AG09309 (cell line): ENCODE measurements around the gene ERGIC3.
"Not testable (repeated sequence)": the region's sequence is repeated elsewhere in the genome, so short reads cannot be mapped to it uniquely, and the experiment has no call there.

Source experiments
- DNase-seq: peaks from one replicate; pipeline ENCODE4 v3.0.0-alpha.2; 2010; ENCODE audit warnings: low read depth
- H3K4me3 ChIP-seq: 2 replicates; pipeline ENCODE4 v1.5.1; 2011; ENCODE audit warnings: mild to moderate bottlenecking, low read depth, low read length, moderate library complexity; ENCODE audit not compliant: control insufficient read depth
- TF ChIP-seq, protein P1 (sequence below): IDR thresholded peaks from 2 replicates; pipeline ENCODE4 v1.5.1; 2011; ENCODE audit warnings: mild to moderate bottlenecking, low read depth, low read length, inconsistent platforms; ENCODE audit not compliant: insufficient read depth, control insufficient read depth; ENCODE audit errors: missing control alignments

ERGIC3 gene

DNA sequence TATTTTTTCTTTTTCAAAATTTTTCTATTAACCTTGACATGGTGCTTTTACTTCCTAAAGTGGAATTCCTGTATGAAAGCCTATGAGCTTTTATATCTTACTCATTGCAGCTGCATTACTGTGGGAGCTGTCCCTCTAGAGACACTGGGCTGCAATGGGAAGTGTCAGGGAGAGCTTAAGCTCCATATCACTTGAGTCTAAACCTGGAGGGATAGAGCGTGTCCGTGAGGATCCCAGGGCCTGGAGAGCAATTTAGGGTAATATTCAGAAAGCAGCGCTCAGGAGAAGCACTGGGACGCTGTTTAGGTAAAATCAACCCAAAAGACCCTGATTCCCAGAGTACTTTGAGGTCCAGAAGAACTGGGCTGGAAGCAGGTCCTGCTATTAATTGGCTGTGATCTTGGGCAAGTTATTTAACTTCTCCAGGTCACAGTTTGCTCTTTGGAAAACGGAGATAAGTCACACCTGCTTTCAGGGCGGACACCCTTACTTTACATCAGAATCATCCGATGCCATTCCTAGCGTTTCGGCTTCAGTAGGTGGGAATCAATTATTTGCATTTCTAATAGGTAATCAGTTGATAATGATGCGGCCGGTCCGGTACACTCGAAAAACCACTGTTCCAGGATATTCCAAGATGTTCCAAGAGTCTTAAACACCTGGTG, 628 bp upstream of the ERGIC3 start:
- DNase-seq: no peak
- H3K4me3 ChIP-seq: peak overlapping the region; percentile 72
- TF ChIP-seq, protein P1, sequence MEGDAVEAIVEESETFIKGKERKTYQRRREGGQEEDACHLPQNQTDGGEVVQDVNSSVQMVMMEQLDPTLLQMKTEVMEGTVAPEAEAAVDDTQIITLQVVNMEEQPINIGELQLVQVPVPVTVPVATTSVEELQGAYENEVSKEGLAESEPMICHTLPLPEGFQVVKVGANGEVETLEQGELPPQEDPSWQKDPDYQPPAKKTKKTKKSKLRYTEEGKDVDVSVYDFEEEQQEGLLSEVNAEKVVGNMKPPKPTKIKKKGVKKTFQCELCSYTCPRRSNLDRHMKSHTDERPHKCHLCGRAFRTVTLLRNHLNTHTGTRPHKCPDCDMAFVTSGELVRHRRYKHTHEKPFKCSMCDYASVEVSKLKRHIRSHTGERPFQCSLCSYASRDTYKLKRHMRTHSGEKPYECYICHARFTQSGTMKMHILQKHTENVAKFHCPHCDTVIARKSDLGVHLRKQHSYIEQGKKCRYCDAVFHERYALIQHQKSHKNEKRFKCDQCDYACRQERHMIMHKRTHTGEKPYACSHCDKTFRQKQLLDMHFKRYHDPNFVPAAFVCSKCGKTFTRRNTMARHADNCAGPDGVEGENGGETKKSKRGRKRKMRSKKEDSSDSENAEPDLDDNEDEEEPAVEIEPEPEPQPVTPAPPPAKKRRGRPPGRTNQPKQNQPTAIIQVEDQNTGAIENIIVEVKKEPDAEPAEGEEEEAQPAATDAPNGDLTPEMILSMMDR: no peak

DNA sequence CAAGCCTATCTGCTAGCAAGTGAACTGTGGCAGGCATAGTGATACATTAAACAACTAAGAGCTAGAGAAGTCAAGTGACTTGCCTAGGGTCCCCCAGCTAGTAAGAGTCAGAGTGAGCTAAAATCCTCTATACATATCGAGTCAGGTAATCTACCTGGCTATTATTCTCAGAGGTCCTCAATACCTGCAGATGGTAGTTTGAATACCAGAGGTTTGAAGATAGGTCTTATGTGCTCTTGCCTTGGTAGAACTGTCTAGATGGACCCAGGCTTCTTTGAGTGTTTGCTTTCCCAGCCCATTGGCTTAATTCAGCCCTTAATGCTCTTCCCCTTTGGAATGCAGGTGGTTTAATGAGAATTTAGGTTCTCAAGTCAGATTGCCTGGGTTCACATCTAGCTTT, 1.1 kb downstream of the ERGIC3 start:
- DNase-seq: no peak
- no peak overlapping the region for H3K4me3 ChIP-seq
- TF ChIP-seq, protein P1: no peak

DNA sequence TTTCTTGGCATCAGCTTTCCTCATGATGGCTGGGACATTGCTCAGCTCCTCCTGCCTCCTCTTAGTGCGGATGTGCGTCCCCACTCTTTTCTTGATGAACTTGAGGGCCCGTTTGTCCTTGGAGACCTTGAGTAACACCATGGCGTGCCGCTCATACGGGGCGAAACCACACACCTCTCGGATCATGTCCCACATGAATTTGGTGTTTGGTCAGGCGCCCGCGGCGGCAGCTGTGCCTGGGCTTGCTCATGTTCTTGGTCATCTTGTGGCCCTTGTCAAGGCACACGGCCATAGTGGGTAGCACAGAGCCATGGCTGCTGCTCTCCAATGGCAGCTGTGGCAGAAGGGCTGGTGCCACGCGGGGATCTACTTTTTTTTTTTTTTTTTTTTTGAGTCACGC, 2.6 kb downstream of the ERGIC3 start:
- H3K4me3 ChIP-seq: no peak overlapping the region
- TF ChIP-seq, protein P1: no peak
- no peak for DNase-seq

DNA sequence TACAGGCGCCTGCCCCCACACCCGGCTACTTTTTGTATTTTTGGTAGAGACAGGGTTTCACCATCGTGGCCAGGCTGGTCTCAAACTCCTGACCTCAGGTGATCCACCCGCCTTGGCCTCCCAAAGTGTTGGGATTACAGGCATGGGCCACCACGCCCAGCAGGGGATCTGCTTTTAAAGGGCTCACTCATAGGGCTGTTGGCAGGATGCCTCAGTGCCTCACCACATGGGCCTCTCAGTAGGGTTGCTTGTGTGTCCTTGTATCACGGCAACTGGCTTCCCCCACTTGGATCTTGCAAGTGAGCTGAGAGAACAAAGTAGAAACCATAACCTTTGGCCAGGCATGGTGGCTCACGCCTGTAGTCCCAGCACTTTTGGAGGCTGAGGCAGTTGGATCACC, 3.1 kb downstream of the ERGIC3 start:
- DNase-seq: peak; percentile 3
- not testable (repeated sequence) for H3K4me3 ChIP-seq

DNA sequence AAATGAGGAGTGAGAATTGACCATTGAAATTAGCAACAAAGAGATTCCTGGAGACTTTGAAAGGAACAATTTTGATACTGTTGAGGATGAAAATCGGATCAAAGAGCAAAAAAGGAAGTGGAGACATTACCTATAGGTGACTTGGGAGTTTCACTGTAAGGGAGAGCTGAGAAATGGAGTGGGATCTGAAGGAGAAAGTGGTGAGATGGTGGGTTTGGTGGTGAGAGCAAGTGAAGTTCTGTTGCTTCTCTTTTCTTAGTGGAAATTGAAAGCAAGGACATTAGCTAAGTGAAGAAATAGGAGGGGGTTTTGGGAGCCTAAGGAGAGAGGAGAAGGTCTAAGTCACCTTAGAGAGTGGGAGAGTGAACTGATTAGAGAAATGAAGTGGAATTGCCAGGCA, 4.2 kb downstream of the ERGIC3 start:
- no peak for DNase-seq
- H3K4me3 ChIP-seq: no peak overlapping the region
- TF ChIP-seq, protein P1: no peak

DNA sequence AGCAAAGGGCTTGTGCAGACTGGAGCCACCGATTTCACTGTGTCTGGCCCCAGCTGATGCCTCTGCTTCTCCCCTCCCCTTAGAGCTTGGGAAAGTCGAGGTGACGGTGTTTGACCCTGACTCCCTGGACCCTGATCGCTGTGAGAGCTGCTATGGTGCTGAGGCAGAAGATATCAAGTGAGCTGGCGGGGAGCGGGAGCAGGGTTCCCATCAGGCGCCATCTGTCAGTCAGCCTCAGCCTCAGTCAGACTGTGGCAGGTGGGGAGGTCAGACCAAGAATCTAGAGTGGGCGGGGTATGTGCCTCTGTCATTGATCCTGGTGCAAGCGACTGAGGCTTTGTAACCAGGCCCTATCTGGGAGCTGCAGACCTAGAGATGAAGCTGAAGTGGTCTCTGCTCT, 5.5 kb downstream of the ERGIC3 start:
- DNase-seq: no peak
- H3K4me3 ChIP-seq: no peak overlapping the region
- TF ChIP-seq, protein P1: no peak

DNA sequence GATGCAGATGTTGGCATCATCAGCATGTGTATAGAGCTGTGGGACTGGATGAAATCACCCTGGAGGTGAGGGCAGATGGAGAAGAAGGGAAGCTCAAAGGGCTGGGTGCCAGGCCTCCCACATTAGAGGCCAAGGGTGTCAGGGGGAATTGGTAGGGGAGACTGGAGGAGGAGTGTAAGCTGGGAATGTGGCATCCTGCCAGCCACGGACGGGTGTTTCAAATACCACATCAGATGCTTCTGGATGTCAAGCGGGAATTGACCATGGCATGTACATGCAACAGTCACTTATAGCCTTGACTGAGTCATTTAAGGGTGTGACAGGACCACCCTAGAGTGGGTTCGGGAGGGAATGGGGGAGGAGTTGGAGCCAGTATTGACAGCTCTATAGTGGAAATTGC, 9.6 kb downstream of the ERGIC3 start:
- H3K4me3 ChIP-seq: no peak overlapping the region
- TF ChIP-seq, protein P1: no peak
- no peak for DNase-seq
